Measurements from ENCODE around the gene SLA2.
"Not testable (repeated sequence)": the region's sequence is repeated elsewhere in the genome, so short reads cannot be mapped to it uniquely, and the experiment has no call there.

SLA2 gene

GRCh38 chr20:36645998-36646397, at the start of gene SLA2:
TSS of gene SLA2 (minus strand) at chr20:36646196. CDS start at chr20:36641335, 4,861 bp downstream.
- no peak for DNase-seq (ENCODE audit: low read depth, low spot score)

- DNase-seq (ENCODE audit: low read depth, low spot score) = not testable (repeated sequence)
Measured at GRCh38 chr20:36695467-36695866, 49.5 kb upstream of the SLA2 start.

- no peak for DNase-seq (ENCODE audit: low read depth, low spot score)
Measured at GRCh38 chr20:36688630-36689029, 42.6 kb upstream of the SLA2 start.

- no peak for DNase-seq (ENCODE audit: low read depth, low spot score)
Measured at GRCh38 chr20:36687850-36688249, 41.9 kb upstream of the SLA2 start.

- DNase-seq (ENCODE audit: low read depth, low spot score) = no peak
Measured at GRCh38 chr20:36686944-36687343, 40.9 kb upstream of the SLA2 start.

GRCh38 chr20:36686504-36686903, 40.5 kb upstream of the SLA2 start:
- DNase-seq (ENCODE audit: low read depth, low spot score) = no peak

GRCh38 chr20:36684747-36685146, 38.8 kb upstream of the SLA2 start:
- no peak for DNase-seq (ENCODE audit: low read depth, low spot score)

- no peak for DNase-seq (ENCODE audit: low read depth, low spot score)
Measured at GRCh38 chr20:36682311-36682710, 36.3 kb upstream of the SLA2 start.

- peak; percentile 7 for DNase-seq (ENCODE audit: low read depth, low spot score)
Measured at GRCh38 chr20:36677422-36677771, 31.4 kb upstream of the SLA2 start.

GRCh38 chr20:36676701-36677421, 30.9 kb upstream of the SLA2 start:
- DNase-seq (ENCODE audit: low read depth, low spot score) = peak; percentile 50

- not testable (repeated sequence) for DNase-seq (ENCODE audit: low read depth, low spot score)
Measured at GRCh38 chr20:36675545-36675944, 29.5 kb upstream of the SLA2 start.

GRCh38 chr20:36672991-36673390, 27.0 kb upstream of the SLA2 start:
- no peak for DNase-seq (ENCODE audit: low read depth, low spot score)

GRCh38 chr20:36670665-36671357, 24.8 kb upstream of the SLA2 start:
- DNase-seq (ENCODE audit: low read depth, low spot score) = no peak

- DNase-seq (ENCODE audit: low read depth, low spot score) = no peak
Measured at GRCh38 chr20:36666181-36666740, 20.3 kb upstream of the SLA2 start.

GRCh38 chr20:36663031-36663430, 17.0 kb upstream of the SLA2 start:
- no peak for DNase-seq (ENCODE audit: low read depth, low spot score)

GRCh38 chr20:36658300-36658699, 12.3 kb upstream of the SLA2 start:
- DNase-seq (ENCODE audit: low read depth, low spot score) = no peak

- no peak for DNase-seq (ENCODE audit: low read depth, low spot score)
Measured at GRCh38 chr20:36656733-36657132, 10.7 kb upstream of the SLA2 start.

- DNase-seq (ENCODE audit: low read depth, low spot score) = no peak
Measured at GRCh38 chr20:36655004-36655403, 9.0 kb upstream of the SLA2 start.

GRCh38 chr20:36654506-36654905, 8.5 kb upstream of the SLA2 start:
- DNase-seq (ENCODE audit: low read depth, low spot score) = no peak

- no peak for DNase-seq (ENCODE audit: low read depth, low spot score)
Measured at GRCh38 chr20:36653456-36653855, 7.5 kb upstream of the SLA2 start.

- no peak for DNase-seq (ENCODE audit: low read depth, low spot score)
Measured at GRCh38 chr20:36647196-36648121, 1.5 kb upstream of the SLA2 start.

GRCh38 chr20:36646678-36647077, 682 bp upstream of the SLA2 start:
- DNase-seq (ENCODE audit: low read depth, low spot score) = no peak
